ENCODE measurements around the gene HAND1.
A peak's percentile ranks its signal among the peaks of the same experiment; 100 is the strongest.

The HAND1 gene

GRCh38 chr5:154461531-154461930 is 16.5 kb downstream of the HAND1 start:
- no peak for DNase-seq (ENCODE audit: low read depth in 1 of 2, low spot score in 1 of 2)

GRCh38 chr5:154460172-154460571 is 17.9 kb downstream of the HAND1 start:
- DNase-seq (ENCODE audit: low read depth in 1 of 2, low spot score in 1 of 2) = no peak

DNA sequence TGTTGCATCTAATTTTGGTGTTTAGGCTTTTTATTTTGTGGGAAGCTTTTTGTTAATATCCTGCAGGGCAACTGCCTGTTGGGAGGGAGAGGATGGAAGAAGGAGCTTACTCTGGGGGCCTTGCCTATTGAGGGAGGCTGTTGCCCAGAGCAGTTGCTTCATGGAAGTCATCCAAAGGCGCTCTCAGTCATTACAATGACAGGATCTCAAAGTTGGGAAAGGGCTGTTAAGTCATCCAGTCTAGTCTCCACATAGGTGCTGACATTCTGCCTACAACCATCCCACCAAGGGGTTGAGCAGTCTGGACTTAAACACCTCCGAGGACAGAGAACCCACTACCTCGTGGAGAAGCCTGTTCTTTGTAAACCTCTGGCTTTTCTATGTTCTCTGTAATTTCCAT is 19.0 kb downstream of the HAND1 start:
- no peak for DNase-seq (ENCODE audit: low read depth in 1 of 2, low spot score in 1 of 2)

GRCh38 chr5:154456540-154456939 is 21.5 kb downstream of the HAND1 start:
- no peak for DNase-seq (ENCODE audit: low read depth in 1 of 2, low spot score in 1 of 2)

DNA sequence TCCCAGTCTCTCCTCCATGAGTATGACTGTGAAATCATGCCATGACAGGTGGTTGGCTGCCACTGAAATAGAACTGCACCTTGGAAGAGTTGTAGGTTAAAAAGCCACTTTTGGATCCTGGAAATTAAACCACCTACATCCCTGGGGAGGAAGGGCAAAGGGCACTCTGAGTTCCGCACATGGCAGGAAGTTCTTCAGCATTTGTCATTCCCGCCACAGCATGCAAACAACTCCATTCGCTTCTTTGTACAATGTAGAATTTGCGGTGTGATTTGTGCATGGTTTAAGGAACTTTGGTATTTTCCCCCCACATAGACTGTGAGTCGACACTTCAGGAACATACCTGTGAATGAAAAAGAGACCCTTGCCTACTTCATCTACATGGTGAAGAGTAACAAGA is 22.4 kb downstream of the HAND1 start:
- no peak for DNase-seq (ENCODE audit: low read depth in 1 of 2, low spot score in 1 of 2)

DNA sequence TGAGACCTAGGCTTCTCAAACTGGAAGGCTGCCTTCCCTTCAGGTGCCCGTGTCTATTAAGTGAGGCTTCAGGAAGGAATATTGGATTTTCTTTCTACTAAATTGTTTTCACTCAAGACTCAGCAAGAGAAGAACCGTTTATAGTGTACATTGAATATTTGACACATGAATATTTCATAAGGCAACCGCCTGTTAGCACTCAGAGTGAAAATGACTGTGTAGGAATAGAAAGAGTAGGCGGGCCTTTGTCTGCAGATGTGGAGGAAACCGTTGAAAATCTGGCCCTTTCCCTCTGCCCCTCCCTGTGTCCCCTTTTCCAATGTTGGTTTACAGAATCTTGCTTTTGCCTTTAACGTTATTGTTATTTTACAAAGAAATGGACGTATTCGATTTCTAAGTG is 26.1 kb downstream of the HAND1 start:
- DNase-seq (ENCODE audit: low read depth in 1 of 2, low spot score in 1 of 2) = no peak

DNA sequence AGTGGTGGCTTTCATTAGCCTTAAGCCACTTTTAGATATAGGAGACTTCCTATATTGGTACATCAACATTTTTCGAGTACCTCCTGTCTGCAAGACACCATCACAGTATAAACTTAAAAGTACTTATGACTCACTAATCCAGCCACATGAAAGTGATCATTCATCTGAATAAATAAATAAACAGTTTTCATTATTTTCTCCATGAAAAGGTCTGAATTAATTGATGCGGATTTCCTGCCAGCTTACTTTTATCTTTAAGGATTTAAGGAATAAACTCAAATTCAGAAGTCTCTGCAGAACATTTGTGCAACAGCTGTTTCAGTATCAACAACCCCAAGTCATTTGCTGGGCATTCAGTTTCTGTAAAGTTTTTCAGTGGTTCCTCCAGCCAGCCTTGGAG is 28.2 kb downstream of the HAND1 start:
- no peak for DNase-seq (ENCODE audit: low read depth in 1 of 2, low spot score in 1 of 2)

- DNase-seq (ENCODE audit: low read depth in 1 of 2, low spot score in 1 of 2) = no peak
These were observed 30.8 kb downstream of the HAND1 start for GRCh38 chr5:154447089-154447725.

DNA sequence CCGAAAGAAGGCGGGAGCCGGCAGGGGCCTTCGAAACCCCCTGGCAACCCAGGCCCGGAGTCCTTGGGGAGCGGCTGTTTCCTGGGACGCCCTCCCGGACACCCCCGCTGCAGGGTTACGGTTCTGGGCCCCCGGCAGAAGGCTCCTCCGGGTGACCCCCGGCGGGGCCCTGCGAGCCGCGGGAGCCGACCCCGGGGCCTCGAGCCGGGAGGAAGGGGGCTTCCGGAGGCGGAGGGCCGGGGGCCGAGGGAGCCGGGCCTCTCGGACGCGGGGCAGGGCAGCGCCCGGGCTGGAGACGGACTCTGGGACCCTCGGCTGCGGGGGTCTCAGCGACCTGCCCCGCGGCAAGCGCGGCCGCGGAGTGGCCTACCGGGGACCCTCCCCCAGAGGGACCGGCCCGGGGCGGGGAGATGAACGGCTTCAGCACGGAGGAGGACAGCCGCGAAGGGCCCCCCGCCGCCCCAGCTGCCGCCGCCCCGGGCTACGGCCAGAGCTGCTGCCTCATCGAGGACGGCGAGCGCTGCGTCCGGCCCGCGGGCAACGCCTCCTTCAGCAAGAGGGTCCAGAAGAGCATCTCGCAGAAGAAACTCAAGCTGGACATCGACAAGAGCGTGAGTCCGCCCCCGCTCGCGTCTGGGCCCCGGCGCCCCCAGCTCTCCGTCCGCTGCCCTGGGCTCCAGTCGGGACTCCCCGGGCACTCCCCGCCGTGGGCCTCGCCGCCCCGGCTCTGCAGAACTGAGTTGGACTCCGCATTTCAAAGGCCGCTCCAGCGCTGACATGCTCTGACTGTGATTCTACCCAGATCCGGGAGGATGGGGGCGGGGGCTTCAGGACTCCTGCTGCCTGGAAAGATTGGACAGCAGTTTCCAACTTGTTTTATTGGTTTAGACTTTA is 31.6 kb downstream of the HAND1 start:
- DNase-seq (ENCODE audit: low read depth in 1 of 2, low spot score in 1 of 2) = peak; percentile 8

DNA sequence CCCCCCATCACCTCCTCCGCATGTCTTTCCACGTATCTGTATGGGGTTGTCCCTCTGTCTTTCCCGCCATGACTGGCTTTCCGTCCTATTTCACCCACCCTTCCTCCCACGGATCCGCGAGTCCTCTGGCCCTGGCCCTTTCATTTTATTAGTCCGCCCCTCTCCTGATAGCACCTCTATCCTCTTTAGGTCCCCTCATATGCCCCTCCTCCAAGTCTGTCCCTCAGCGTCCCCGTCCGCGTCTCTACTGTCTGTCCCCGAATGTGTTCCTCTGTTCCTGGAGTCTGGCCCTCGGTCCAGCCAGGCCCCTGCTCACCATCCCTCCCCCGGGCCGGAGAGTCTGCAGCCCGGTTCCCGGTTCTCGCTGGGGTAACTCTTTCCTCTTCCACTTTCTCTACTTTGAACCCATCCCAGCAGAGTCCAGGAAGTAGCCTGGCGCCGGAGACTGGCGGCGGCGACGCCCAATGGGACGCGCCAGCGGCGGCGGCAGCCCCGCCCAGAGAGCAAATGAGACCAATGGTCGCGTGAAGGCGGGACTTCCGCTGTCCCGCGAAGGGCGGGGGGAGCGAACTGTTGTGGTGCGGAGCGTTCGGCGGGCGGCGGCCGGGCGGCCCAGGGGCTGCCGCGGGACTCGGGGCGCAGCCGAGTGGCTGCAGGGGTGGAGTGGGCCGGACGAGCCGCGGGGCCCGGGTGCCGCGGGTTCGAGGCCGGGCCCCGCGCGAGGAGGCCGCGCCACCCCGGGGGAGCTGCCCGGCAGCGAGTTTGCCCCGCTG is 32.4 kb downstream of the HAND1 start, which contains the start of gene SAP30L:
TSS of gene SAP30L (plus strand) at position 576 of the 773 bp plus-strand sequence. CDS start 608 bp downstream, outside the sequence.
- DNase-seq (ENCODE audit: low read depth in 1 of 2, low spot score in 1 of 2) = peak; percentile 89 to 93

GRCh38 chr5:154444556-154445421 is 33.2 kb downstream of the HAND1 start:
- no peak for DNase-seq (ENCODE audit: low read depth in 1 of 2, low spot score in 1 of 2)

DNA sequence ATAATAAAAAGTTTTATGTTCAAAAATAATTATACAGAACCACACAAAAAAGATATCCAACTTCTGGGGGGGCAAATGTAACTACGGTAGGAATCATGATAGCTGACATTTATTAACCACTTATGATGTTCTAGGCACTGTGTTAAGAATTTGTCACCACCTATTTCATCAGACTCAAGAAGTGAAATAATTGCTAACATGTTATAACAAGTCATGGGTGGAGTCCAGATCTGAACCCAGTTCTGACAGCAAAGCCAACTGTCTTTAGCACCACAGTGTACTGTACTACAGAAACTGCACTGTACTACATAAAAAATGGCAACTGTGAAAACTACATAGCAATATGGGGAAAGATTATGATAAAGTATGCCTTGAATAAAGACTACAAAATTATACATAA is 35.2 kb downstream of the HAND1 start:
- no peak for DNase-seq (ENCODE audit: low read depth in 1 of 2, low spot score in 1 of 2)

DNA sequence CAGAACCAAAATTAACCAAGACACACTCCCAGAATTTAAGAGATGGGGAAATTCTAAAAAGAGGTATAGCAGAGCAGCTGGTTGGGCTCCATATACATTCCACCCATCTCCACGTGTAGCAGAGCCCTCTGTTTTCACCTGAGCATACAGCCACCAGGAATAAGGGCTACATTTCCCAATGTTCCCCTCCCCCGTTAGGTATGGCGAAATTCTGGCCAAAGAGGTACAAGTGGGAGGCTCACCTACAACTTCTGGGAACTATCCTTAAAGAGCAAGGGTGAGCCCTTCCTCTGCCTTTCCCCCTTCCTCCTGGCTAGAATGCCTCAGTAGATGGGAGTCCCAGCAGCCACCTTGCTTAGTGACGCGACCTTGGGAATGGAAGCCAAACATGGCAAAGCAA is 37.5 kb downstream of the HAND1 start:
- no peak for DNase-seq (ENCODE audit: low read depth in 1 of 2, low spot score in 1 of 2)

GRCh38 chr5:154437281-154437965 is 40.6 kb downstream of the HAND1 start:
- no peak for DNase-seq (ENCODE audit: low read depth in 1 of 2, low spot score in 1 of 2)

- no peak for DNase-seq (ENCODE audit: low read depth in 1 of 2, low spot score in 1 of 2)
These were observed 42.8 kb downstream of the HAND1 start for GRCh38 chr5:154435226-154435625.

DNA sequence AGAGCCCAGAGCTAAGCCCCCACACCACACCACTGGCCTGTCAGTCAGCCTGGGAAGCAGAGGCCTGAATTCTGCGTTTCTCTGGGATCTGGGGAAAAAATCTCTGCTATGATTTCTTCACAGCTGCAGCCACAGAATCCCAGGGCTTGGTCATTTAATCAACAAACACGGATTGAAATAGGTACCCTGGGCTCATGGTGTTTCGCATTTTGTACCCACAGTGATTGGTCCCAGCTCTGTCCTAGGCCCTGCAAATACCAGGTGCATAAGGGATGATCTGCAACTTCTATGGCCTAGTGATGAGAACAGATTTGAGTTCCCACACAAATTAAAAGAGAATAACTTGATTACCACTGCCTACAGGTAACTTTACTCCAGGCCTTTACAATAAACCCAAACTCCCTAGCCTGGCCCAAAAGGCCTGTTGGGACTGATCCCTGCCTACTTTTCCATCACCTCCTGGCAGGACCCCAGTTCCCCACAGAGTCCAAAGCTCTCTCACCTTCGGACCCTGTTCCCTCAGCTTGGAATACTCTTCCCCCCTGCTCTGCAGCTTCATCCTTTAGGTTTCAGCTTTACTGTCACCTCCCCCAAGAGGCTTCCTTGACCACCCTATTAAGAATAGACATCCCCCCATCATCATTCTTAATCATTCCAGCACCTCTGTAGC is 46.9 kb downstream of the HAND1 start:
- no peak for DNase-seq (ENCODE audit: low read depth in 1 of 2, low spot score in 1 of 2)

GRCh38 chr5:154430466-154430865 is 47.6 kb downstream of the HAND1 start:
- DNase-seq (ENCODE audit: low read depth in 1 of 2, low spot score in 1 of 2) = no peak

DNA sequence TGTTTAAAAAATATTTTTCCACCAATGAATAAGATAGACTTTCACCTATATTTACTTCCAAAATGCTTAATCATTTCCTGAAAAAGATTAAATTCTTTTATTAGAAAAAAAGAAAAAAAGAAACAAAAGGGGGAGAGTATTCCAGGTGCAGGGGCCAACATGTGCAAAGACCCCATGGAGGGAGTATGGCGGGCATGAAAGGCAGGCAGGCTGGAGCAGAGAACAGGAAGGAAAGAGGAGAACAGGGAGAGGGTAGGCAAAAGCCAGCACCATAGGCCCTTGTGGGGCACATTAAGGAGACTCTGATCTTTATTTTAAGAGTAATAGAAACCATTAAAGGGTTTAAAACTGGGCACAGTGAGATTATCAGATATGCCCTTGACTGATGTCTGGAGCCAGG is 48.7 kb downstream of the HAND1 start:
- no peak for DNase-seq (ENCODE audit: low read depth in 1 of 2, low spot score in 1 of 2)

- no peak for DNase-seq (ENCODE audit: low read depth in 1 of 2, low spot score in 1 of 2)
These were observed 49.8 kb downstream of the HAND1 start for GRCh38 chr5:154428208-154428607.

Data from activated T-helper 1 cell treated with anti-CD3 and anti-CD28 coated beads, Interleukin-2, amount 50 U/mL, for 16 hours (primary cell).